HL-60 (cell line): ENCODE results near the gene CNTNAP2.

ENCODE experiments used
- DNase-seq, 2 experiments: peaks; one replicate each; pipeline ENCODE4 v3.0.0-alpha.2; 2010 to 2020; ENCODE audit warnings: low read depth in 1 of 2, low spot score in 1 of 2
- H3K27ac ChIP-seq: fragments of 250-450 bp; sonication (Bioruptor Pico); replicated peaks from 2 replicates; pipeline ENCODE4 v1.5.1; 2020; ENCODE audit warnings: mild to moderate bottlenecking, moderate library complexity
- H3K27me3 ChIP-seq: fragments of 250-450 bp; sonication (Bioruptor Pico); 2 replicates; pipeline ENCODE4 v1.5.1; 2021; ENCODE audit warnings: mild to moderate bottlenecking, moderate library complexity; ENCODE audit not compliant: insufficient read depth, poor library complexity, severe bottlenecking
- H3K4me3 ChIP-seq: replicated peaks from 2 replicates; pipeline ENCODE4 v1.5.1; 2011; ENCODE audit warnings: mild to moderate bottlenecking, control low read depth, low read length; ENCODE audit not compliant: insufficient read depth
- CTCF ChIP-seq: IDR thresholded peaks from one replicate; pipeline ENCODE4 v1.5.1; 2011; ENCODE audit warnings: low read length, control low read depth, inconsistent platforms; ENCODE audit not compliant: insufficient read depth
- GABPA ChIP-seq: IDR thresholded peaks from 2 replicates; pipeline ENCODE4 v1.6.1; 2012; ENCODE audit warnings: low read depth
- POLR2AphosphoS5 ChIP-seq: IDR thresholded peaks from 2 replicates; pipeline ENCODE4 v1.6.1; 2012; ENCODE audit warnings: low read depth
- REST ChIP-seq: IDR thresholded peaks from 2 replicates; pipeline ENCODE4 v1.6.1; 2012; ENCODE audit warnings: low read depth; ENCODE audit not compliant: insufficient replicate concordance
- SPI1 ChIP-seq: IDR thresholded peaks from 2 replicates; pipeline ENCODE4 v1.6.1; 2012; ENCODE audit warnings: low read depth, mild to moderate bottlenecking, borderline replicate concordance

Gene CNTNAP2

GRCh38 chr7:147978651-147979050, 1862.0 kb downstream of the CNTNAP2 start:
- no peak for TF ChIP-seq GABPA
- no peak for TF ChIP-seq POLR2AphosphoS5
- TF ChIP-seq CTCF, result no peak
- no peak for TF ChIP-seq REST
- TF ChIP-seq SPI1, result no peak
- Histone ChIP-seq H3K4me3 (no peak overlapping the region), H3K27ac (no peak overlapping the region), H3K27me3 (no peaks in the 10 kb centered on the region)
- DNase-seq, result no peak

DNA sequence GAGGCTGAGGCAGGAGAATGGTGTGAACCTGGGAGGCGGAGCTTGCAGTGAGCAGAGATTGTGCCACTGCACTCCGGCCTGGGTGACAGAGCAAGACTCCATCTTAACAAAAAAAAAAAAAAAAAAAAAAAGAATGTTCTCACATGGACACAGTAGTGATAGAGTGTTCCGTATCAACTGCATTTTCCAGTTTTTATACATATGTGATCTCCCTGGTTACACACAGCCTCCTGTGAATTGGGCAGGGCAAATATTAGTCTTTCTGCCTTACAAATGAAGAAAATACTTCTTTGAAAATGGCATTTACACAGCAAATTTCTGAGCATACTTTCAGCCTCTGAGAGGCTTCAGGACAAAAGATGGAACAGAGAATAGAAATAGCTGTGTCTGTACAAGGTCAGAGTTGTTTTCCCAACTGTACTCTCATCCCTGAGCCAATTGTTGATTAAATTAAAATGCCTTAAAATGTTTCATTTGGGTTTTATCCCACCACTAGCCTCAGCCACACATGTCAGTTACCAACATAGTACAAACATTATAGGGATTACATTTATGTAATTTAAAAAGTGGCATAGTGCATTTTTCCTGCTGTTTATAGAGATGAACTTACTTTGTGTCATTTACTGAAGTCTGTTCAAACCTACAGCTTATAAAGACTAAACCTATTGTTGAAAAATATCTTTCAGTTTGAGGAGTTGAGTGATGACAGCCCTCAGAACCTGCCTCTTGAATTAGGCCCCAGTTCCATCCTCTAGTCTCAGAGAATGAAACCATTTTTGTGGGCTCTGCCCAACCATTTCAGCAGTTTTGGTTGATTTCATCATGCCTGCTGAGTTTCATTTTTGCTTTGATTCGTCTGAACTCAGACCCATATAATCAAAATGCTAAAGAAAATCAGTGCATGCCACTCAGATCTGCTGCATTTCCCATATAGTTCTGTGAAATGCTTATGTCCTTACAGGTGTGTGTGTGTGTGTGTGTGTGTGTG, 1864.5 kb downstream of the CNTNAP2 start:
- H3K27ac ChIP-seq, result no peak overlapping the region
- no peak for TF ChIP-seq SPI1
- TF ChIP-seq GABPA, result no peak
- no peak for TF ChIP-seq CTCF
- TF ChIP-seq REST, result no peak
- TF ChIP-seq POLR2AphosphoS5, result no peak
- no peak for DNase-seq
- no peak overlapping the region for H3K4me3 ChIP-seq
- no peaks in the 10 kb centered on the region for H3K27me3 ChIP-seq

GRCh38 chr7:147982307-147982706, 1865.7 kb downstream of the CNTNAP2 start:
- H3K4me3 ChIP-seq, result no peak overlapping the region
- H3K27ac ChIP-seq, result no peak overlapping the region
- TF ChIP-seq REST, result no peak
- no peaks in the 10 kb centered on the region for H3K27me3 ChIP-seq
- no peak for DNase-seq
